Motor neuron (in vitro differentiated cells): ENCODE data around the gene SESN3. TPM values are rescaled to one million over a fixed set of nuclear protein-coding genes. Genes with fewer than 3 reads are reported as not detected.
"Not testable (repeated sequence)": the region's sequence is repeated elsewhere in the genome, so short reads cannot be mapped to it uniquely, and the experiment has no call there.

Experiments used
- ATAC-seq, 8 experiments: fragments of 200-7000 bp; cut with Tn5 transposase; replicated peaks in 6 of 8; 2 replicates each; pipeline ENCODE4 v1.8.0; 2021; ENCODE audit warnings: mild to moderate bottlenecking in 8 of 8, moderate library complexity in 8 of 8
- H3K27ac ChIP-seq, 2 donors: fragments of 250-450 bp; sonication (Bioruptor Pico); 2 replicates each; pipeline ENCODE4 v1.9.0; 2021; ENCODE audit warnings: antibody characterized with exemption in 2 of 2, mild to moderate bottlenecking in 2 of 2, moderate library complexity in 1 of 2
- H3K4me1 ChIP-seq, 2 donors: fragments of 250-450 bp; sonication (Bioruptor Pico); replicated peaks in 1 of 2; 2 replicates each; pipeline ENCODE4 v1.6.1; 2021; ENCODE audit warnings: antibody characterized with exemption in 2 of 2, mild to moderate bottlenecking in 2 of 2, moderate library complexity in 1 of 2
- H3K4me3 ChIP-seq, 5 donors: fragments of 250-450 bp; sonication (Bioruptor Pico); 2 replicates each; pipeline ENCODE4 v1.9.0; 2021; ENCODE audit warnings: antibody characterized with exemption in 5 of 5, mild to moderate bottlenecking in 5 of 5, moderate library complexity in 4 of 5
- WGBS, 10 experiments: fragments of 450-650 bp; shearing (Covaris generic); methylation state at CpG; one replicate each; pipeline ENCODE4 v1.0.0; 2022; 5-methylcytosine and 5-hydroxymethylcytosine counted together
- in situ Hi-C, 9 experiments: fragments of 400-800 bp; cut with MboI; loops; one replicate each; pipeline ENCODE4 v1.15.0; 2021; ENCODE audit warnings: low sequenced_read_pairs in 9 of 9, low pct_unique_long_range_greater_than_20kb in 2 of 9; ENCODE audit not compliant: unreplicated experiment in 9 of 9
- total RNA-seq, 8 experiments: library from RNA; unstranded; fragments of 300-600 nt; gene quantifications; 2 replicates each; pipeline versions ENCODE4 v1.2.3 to v1.2.4, GENCODE V29; 2022

SESN3 gene
- total RNA-seq, 8 experiments from 2014 or later = 21.6 to 305 (median 82.1) TPM

DNA sequence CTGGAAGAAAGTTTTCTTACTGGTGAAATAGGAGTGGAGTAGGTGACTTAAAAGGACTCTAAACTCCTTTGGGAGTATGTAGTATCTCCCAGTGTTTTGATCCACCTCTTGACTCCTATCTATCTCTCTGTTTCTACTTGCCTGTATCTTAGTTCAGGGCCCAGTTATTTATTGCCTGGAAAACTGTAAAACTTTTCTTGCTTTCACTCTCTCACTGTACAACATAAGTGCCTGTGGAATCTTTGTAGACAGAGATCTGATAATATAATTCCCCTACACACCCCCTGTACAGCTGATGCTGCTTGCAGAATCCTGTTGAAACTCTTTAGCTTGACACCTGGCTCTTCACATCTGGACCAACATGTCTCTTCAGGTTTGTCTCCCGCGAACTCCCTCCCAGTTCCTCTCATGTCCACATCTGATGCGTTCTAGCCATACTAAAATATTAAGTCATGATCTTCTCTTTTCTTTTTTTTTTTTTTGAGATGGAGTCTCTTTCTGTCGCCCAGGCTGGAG, 26.5 kb upstream of the SESN3 start:
- H3K27ac ChIP-seq = no peak overlapping the region
- no peak for ATAC-seq
- H3K4me1 ChIP-seq = peaks cover 34 to 39% of the 10 kb centered on the region in 2 donors
- 95 to 100% (median 100%) methylated on average over 1 to 4 of the region's 4 CpGs; no CpG with 5 or more reads in 1 of the 10 experiments for WGBS, 10 experiments
- H3K4me3 ChIP-seq = no peak overlapping the region
- in situ Hi-C loops = no loop called here

DNA sequence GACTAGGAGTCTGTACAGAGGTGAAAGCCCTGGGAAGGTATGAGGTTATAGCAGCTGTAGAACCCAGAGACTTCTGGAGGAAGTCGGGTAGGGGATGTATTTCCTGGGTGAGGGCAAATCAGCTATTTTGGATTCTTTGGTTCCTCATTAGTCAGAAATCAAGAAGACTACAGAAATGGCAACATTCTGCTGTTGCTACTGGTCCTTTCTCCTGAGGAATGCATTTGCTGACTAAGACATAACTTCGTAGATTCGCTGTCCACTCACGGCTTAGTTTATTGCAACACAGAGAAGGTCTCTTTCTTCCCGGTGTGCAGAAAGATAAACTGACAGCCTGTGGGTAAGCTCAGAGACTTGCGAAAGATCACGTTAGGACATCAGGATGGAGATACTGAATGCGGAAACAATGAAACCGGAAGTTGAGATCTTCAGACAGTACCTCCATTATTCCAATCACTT, 25.3 kb upstream of the SESN3 start:
- WGBS, 10 experiments = 77 to 100% (median 93%) methylated on average over 1 to 7 of the region's 9 CpGs
- no peak for ATAC-seq
- Histone ChIP-seq H3K4me3 (no peak overlapping the region), H3K4me1 (peaks cover 40 to 42% of the 10 kb centered on the region in 2 donors), H3K27ac (no peak overlapping the region)
- in situ Hi-C loops = no loop called here

DNA sequence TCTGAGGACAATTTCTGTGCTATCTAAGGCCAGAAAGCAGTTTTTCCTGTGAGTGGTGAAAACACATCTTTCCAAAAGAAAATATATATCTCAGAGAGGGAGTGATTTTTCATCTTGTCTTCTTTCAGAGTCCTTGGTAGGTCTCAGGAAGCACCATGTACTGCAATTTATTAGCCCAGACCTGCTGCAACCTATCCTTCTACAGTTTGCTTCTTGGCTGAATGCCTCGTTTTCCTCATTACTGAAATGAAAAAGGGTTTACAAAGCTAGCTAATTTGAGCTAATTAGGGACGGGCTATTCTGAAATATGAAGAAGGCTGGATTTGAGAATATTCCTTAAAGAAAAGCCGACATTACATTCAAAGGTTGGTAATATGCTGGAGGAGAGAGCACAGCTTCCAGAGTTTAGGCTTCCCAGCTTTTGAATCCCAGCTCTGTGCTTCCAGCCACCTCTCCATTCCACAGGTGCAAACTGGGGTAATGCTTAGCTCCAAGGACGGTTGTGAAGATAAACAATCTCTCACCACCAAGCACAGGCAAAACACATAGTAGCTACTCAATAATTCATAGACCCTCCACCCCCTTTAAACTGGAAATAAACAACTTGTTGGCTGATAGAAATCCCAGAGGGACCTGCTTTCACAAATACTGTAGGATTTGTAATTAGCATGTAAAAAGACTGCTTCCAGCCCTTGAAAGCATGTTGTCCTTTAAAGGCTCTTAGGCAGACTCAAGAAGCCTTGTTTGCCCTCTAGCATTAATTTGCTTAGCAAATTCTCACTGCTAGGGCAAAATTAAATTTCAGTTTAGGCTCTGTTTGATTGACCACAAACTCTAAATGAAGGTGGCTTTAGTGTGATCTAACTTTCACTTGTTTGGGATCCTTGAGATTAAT, 24.5 kb upstream of the SESN3 start:
- Histone ChIP-seq H3K4me3 (no peak overlapping the region), H3K27ac (no peak overlapping the region), H3K4me1 (peaks cover 40 to 42% of the 10 kb centered on the region in 2 donors)
- WGBS, 10 experiments = 29 to 83% (median 47%) methylated on average over 1 to 4 of the region's 4 CpGs; no CpG with 5 or more reads in 1 of the 10 experiments
- in situ Hi-C loops = no loop called here
- ATAC-seq = no peak

DNA sequence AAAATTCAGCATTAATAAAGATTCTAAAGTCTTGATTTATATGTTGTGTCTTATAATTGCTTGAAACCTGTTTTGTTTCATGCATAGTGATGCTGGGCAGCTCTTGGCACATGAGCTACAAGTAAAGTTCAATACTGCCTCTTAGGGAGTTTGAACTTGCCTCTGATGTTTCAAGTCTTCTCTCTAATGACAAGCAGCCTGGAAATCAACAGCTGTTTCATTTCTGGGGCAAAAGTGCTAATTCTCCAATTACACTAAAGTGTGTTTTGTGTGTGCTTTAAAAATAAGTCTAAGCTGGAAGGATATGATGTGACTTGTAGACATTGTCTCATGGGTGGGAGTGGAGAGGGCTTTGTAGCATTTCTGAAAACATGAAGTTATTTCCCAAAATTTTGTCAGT, 23.7 kb upstream of the SESN3 start:
- H3K27ac ChIP-seq = no peak overlapping the region
- H3K4me1 ChIP-seq = peaks cover 40 to 42% of the 10 kb centered on the region in 2 donors
- H3K4me3 ChIP-seq = no peak overlapping the region
- in situ Hi-C loops = no loop called here
- peak in 7 of 8 experiments; percentile 1 to 41 (median 13) for ATAC-seq

DNA sequence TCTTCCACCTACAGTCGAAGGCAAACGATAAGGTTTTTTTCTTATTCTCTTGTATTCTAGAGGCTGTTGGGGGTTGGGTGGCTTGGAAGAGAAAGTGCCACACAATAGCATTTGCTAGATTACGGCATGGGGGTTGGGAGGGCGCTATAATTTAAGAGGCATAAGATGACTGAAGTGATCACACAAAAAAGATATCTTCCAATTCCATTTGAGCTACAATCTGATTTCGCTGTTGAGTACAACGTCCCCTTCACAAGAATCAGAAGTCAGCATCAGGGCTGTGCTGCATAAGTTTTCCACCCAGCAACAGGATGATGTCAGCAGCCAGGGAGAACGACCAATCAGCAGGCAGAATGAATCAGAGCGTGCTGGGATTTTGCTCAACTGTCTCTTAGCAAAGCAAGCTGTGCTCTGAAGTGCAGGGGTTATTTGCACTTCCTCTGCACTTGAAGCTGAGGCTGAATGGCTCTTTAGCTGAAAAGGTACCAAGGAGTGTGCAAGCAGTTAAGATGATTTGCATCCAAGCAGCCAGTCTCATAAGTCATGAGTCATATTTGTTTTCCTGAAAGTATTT, 23.2 kb upstream of the SESN3 start:
- peaks cover 40 to 42% of the 10 kb centered on the region in 2 donors for H3K4me1 ChIP-seq
- in situ Hi-C loops = no loop called here
- WGBS, 10 experiments = 0 to 20% (median 2%) methylated on average over 1 to 7 of the region's 8 CpGs; no CpG with 5 or more reads in 1 of the 10 experiments
- peak overlapping the region; percentile 16 to 28 (median 22) for H3K4me3 ChIP-seq
- ATAC-seq = peak; percentile 98 to 100 (median 99)
- peak overlapping the region; percentile 61 to 73 for H3K27ac ChIP-seq

DNA sequence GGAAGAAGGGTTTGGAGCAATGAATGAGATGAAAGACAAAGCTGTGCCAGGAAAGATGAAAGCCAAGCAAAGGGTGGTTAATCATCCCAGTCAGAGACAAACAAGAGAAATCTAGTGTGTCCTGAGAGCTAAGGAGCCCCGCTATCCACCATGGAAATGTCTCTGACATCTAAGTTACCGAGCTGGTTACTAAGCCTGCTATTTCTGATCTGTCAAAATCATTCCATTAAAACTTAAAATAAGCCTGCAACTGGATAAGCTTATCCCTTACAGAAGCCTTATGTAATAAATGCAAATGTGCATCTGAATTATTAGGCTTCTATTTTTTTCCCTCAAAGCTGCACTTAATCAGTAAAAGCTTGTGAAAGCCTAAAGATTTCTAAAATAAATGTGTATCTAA, 22.1 kb upstream of the SESN3 start:
- ATAC-seq = peak in 1 of 8 experiments; percentile 5
- H3K4me3 ChIP-seq = no peak overlapping the region
- peaks cover 42 to 46% of the 10 kb centered on the region in 2 donors for H3K4me1 ChIP-seq
- WGBS, 10 experiments = 14 to 92% (median 79%) methylated on average over 1 to 2 of the region's 2 CpGs; no CpG with 5 or more reads in 2 of the 10 experiments
- peak overlapping the region in 1 of 2 donors; percentile 11 for H3K27ac ChIP-seq
- in situ Hi-C loops = no loop called here

DNA sequence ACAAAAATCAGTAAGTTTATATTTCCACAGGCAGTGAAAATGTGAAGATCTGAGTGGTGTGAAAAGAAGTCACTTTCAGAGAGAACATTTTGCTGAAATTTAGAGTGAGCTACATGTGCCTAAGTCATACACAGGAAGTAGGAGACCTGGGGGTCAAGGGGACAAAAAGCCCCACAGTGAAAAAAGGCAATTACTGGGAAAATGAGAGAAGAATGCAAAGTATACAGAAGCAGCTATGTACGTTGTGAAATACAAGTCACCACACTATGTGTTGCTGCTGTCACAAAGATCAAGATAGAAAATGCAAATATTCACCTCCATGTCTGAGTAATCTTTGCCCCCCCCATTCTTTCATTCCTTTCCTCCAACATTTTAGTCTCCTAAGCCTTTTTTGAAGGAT, 21.6 kb upstream of the SESN3 start:
- in situ Hi-C loops = no loop called here

DNA sequence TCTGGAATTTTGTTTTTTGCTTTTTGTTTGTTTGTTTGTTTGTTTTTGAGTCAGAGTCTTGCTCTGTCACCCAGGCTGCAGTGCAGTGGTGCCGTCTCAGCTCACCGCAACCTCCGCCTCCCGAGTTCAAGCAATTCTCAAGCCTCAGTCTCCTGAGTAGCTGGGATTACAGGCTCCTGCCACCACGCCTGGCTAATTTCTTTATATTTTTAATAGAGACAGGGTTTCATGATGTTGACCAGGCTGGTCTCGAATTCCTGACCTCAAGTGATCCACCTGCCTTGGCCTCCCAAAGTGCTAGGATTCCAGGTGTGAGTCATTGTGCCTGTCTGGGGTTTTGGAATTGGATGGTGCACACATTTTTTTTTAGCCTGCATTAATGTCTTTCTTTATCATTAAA, 20.9 kb upstream of the SESN3 start:
- 60 to 100% (median 85%) methylated on average over 1 to 5 of the region's 6 CpGs; no CpG with 5 or more reads in 4 of the 10 experiments for WGBS, 10 experiments
- peaks cover 42 to 46% of the 10 kb centered on the region in 2 donors for H3K4me1 ChIP-seq
- H3K27ac ChIP-seq, in situ Hi-C loops, H3K4me3 ChIP-seq, ATAC-seq: not testable (repeated sequence)

More for the DNA sequence above, 21.6 kb upstream of the SESN3 start:
- Histone ChIP-seq H3K4me1 (peaks cover 42 to 46% of the 10 kb centered on the region in 2 donors), H3K4me3 (no peak overlapping the region), H3K27ac (no peak overlapping the region)
- ATAC-seq = peak in 1 of 8 experiments; percentile 6
- 0 to 40% (median 25%) methylated on average over 1 of the region's 1 CpG; no CpG with 5 or more reads in 3 of the 10 experiments for WGBS, 10 experiments

DNA sequence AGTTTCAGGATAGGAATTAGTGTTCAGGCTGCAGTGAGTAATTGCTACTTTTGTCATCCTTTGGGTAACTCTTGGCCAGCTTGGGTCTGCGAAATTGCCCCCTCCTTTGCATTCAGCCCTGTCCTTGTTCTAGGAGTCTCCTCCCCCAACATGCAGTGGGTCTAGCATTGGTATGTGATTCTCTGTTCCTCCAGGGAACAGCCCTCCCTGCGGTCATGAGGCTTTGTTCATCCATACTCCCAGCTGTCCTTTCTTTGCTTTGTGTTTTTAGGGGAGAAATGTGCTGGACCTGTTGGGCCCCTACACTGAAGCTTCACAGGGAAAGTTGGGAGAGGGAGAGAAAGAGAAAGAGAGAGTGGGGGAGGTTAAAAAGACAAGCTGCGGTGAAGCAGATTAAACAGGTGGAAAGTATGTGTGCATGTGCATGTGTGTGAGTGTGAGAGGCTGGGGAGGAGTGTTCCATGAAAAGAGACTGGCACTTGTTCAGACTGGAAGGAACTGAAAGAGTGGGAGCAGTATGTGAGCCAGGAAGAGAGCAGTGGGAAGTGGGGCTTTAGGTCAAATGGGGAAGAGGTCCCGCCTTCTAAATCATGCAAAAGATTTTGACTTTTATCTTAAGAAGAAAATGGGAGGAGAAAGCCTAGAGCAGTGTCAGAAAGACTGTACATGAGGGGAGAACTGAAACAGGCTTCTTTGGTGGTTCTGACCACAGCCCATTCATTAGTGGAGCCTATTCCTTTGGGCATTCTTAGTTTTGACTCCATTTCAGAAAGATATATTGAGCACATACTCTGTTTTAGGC, 17.9 kb upstream of the SESN3 start:
- ATAC-seq = peak in 5 of 8 experiments; percentile 46 to 86 (median 76)
- 27 to 89% (median 72%) methylated on average over 1 to 4 of the region's 4 CpGs; no CpG with 5 or more reads in 1 of the 10 experiments for WGBS, 10 experiments
- Histone ChIP-seq H3K27ac (peak overlapping the region in 1 of 2 donors; percentile 1), H3K4me1 (peaks cover 16 to 27% of the 10 kb centered on the region in 2 donors), H3K4me3 (no peak overlapping the region)
- in situ Hi-C loops = loop anchor here in 1 of 9 experiments (25.0 kb wide), 1 partner anchor 313 kb away; no protein-coding TSS in a partner anchor

DNA sequence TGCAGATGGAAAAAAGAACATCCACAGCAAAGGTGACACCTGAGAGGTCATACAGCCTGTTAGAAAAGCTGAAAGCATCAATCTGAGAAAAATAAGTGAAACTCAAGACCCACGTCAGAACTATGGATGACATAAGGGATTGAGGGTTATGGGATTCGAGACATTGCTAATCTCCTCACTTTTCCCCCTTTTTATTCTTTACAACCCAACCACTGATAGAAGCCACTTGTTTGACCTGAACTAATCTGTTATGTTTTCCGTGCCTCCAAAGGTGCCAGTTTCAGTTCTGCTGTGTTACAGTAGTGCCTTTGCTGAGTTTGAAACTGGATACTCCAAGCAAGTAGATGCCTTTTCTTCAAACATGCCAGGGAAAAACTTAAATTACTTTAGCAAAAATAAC, 16.9 kb upstream of the SESN3 start:
- peaks cover 7 to 17% of the 10 kb centered on the region in 2 donors for H3K4me1 ChIP-seq
- no peak overlapping the region for H3K27ac ChIP-seq
- ATAC-seq = no peak
- in situ Hi-C loops = loop anchor here in 1 of 9 experiments (25.0 kb wide), 1 partner anchor 314 kb away; no protein-coding TSS in a partner anchor
- no peak overlapping the region for H3K4me3 ChIP-seq
- 70 to 100% (median 90%) methylated on average over 1 to 3 of the region's 3 CpGs; no CpG with 5 or more reads in 1 of the 10 experiments for WGBS, 10 experiments

DNA sequence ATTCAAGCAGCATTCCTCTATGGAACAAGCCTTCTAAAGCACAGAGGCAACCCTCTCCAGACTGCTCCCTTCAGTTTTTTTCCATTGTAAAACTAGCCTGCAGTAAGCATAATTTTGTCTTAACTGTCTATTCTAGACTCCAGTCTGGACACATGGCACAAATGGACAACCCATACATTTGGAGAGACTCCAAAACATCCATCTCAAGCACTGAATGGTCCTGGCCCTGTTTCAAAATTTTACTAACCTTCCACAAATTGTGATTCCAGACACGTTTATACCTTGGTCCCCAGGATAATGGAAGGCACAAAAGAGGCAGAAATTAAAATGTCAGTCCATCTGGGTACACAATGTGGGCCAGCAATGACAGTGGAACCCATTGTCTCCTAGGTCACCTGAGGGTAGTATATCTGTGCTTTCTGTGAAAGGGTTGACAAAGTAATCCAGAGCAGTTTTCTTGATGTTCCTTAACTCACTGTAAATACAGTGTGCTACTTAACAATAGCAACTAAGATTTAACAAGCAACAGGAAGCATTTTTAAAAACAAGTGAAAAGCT, 16.2 kb upstream of the SESN3 start:
- Histone ChIP-seq H3K4me3 (no peak overlapping the region), H3K27ac (no peak overlapping the region), H3K4me1 (peaks cover 0 to 11% of the 10 kb centered on the region in 2 donors)
- peak in 2 of 8 experiments; percentile 57 to 70 for ATAC-seq
- in situ Hi-C loops = loop anchor here in 1 of 9 experiments (25.0 kb wide), 1 partner anchor 315 kb away; no protein-coding TSS in a partner anchor
- 20 to 100% (median 63%) methylated on average over 1 of the region's 1 CpG; no CpG with 5 or more reads in 4 of the 10 experiments for WGBS, 10 experiments

DNA sequence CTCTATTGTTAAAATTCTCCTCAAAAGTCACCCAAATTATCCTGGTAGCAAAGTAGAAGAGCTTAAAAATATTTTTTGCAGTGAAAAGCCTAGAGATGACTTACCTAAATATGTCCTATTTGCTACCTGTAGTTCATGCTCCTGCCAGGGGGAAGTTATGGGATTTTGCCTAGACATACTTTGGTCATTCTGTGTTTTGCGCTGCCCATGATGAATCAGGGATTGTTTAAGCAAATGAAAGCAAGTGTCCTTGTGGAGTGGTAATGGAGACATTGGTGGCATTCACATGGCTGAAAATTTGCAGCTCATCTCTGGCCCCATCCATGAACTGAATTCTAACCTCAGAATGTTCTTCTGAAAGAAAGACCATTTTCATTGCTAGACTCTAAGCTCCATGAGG, 14.6 kb upstream of the SESN3 start:
- 83 to 100% (median 100%) methylated on average over 1 of the region's 1 CpG; no CpG with 5 or more reads in 3 of the 10 experiments for WGBS, 10 experiments
- no peak overlapping the region for H3K27ac ChIP-seq
- peaks cover 0 to 8% of the 10 kb centered on the region in 2 donors for H3K4me1 ChIP-seq
- in situ Hi-C loops = loop anchor here in 1 of 9 experiments (25.0 kb wide), 1 partner anchor 317 kb away; no protein-coding TSS in a partner anchor
- ATAC-seq = no peak
- H3K4me3 ChIP-seq = no peak overlapping the region
